GM20000 (cell line): ENCODE data around the gene DIP2C.
A peak's percentile ranks its signal among the peaks of the same experiment; 100 is the strongest.
"Not testable (repeated sequence)": the region's sequence is repeated elsewhere in the genome, so short reads cannot be mapped to it uniquely, and the experiment has no call there.

Source experiments
- DNase-seq: peaks from one replicate; pipeline ENCODE4 v3.0.0; 2012; ENCODE audit warnings: low spot score
- TF ChIP-seq, protein P1 (sequence below): IDR thresholded peaks from 2 replicates; pipeline ENCODE4 v1.5.1; 2012; ENCODE audit warnings: mild to moderate bottlenecking, control low read depth; ENCODE audit errors: extremely low read depth, missing control alignments

The DIP2C gene

DNA sequence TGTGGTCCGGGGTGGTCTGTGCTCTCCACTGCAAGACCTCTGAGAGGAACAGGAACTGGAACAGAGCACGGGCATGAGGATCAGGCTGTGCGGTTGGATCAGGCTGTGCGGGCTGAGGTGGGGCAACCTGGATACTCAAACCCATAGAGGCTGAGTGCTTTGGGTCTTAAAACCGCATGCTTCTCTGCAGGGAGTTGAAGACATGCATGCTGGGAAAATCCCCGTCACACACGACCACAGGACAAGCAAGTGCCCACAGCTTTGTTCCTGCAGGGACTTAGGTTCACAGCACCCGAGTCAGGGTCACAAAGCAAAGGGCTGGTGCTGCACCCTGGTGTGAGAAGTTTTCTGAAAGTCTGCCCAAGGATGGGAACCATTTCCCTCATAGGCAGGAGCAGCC is 333.0 kb downstream of the DIP2C start:
- DNase-seq: peak; percentile 51
- TF ChIP-seq, protein P1, sequence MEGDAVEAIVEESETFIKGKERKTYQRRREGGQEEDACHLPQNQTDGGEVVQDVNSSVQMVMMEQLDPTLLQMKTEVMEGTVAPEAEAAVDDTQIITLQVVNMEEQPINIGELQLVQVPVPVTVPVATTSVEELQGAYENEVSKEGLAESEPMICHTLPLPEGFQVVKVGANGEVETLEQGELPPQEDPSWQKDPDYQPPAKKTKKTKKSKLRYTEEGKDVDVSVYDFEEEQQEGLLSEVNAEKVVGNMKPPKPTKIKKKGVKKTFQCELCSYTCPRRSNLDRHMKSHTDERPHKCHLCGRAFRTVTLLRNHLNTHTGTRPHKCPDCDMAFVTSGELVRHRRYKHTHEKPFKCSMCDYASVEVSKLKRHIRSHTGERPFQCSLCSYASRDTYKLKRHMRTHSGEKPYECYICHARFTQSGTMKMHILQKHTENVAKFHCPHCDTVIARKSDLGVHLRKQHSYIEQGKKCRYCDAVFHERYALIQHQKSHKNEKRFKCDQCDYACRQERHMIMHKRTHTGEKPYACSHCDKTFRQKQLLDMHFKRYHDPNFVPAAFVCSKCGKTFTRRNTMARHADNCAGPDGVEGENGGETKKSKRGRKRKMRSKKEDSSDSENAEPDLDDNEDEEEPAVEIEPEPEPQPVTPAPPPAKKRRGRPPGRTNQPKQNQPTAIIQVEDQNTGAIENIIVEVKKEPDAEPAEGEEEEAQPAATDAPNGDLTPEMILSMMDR: no peak

DNA sequence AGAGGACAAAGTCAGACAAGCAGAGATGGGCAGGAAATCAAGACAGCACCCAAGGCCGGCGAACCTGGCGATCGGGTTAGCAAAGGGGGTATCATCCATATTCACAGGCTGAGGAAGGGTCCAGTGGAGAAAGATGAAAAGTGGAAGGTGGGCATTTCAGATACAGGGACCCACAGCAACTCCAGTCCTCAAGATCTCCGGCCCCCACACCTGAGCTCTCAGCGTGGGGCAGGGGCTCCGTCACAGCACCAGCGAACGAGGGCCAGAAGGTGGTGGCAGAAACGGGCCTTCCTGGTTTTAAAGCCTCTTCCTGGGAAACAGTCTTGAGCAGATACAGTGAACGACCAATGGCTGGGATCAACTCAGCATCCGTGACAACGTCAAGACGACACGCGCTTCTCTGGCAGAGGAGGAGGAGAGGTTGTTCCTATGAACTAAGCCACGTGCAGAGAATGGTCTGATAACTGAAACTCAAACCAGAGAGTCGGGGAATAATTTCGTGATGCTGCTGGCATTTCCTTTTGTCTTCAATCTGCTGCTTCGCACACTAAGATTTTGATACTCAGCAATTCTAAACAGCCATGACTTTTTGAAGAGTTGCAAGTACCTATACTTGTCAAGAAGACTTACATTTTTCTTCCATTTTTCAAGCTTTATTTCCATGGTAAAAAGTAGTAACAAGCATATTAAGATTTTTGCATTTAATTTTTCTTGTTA is 334.4 kb downstream of the DIP2C start:
- TF ChIP-seq, protein P1: no peak
- DNase-seq: no peak

DNA sequence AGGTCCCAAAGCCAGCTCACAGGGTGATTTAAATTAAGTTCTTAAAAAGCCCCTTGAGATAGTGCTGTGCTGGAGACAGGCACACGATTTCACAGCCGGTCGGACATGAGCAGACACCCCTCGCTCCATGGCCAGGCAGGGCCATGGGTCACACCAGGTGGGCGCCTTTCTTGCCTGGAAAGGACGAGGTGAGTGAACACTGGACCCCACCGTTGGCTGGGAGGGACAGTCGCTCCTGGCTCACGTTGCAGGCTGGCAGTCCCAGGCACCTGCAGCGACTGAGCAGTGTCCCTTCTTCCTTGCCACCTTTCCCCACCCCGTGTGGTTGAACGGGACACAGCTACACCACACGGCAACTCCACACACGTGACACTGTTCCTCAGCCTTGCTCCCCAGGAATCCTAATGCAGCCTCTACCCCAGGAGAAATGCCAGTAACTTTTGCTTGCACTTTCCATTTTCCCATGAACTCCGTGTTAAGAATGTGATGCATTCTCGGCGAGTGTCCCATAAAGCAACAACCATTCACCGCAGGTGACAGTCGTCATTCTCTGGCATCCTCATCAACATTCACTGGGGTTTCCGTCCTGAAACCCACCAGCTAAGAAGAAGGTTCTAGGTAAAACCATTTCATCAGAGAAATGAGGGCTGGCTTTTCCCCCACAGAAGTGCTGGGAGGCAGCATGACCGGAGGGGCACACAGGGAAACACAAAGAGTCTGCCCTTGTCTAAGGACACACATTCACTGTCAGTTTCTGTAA is 336.8 kb downstream of the DIP2C start:
- TF ChIP-seq, protein P1: no peak
- DNase-seq: no peak

DNA sequence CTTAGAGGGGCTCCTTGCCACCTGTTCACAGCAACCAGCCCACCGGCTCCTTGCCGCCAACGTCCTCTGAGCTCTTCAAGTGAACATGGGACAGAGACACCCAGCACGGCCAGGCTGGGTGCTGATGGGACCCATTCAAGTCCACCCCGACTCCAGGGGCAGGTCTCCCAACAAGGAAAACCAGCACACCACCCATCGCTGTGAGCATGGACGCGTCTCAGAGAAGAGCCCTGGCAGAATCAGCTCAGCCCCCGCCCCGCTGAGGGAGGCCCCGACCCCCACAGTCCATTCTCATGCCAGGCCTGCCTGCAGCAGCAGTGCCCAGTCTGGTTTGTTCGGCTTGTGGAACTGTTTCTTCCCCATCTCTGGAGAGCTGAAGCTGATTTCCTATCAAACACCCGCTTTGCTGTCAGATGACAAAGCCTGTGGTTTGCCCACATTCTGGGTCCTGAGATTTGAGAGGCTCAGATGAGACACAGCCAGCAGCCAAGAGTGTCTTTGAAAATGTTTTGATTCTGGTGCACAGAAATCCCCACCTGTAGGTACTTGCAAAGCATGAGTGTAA is 337.6 kb downstream of the DIP2C start:
- DNase-seq: no peak
- TF ChIP-seq, protein P1: no peak

DNA sequence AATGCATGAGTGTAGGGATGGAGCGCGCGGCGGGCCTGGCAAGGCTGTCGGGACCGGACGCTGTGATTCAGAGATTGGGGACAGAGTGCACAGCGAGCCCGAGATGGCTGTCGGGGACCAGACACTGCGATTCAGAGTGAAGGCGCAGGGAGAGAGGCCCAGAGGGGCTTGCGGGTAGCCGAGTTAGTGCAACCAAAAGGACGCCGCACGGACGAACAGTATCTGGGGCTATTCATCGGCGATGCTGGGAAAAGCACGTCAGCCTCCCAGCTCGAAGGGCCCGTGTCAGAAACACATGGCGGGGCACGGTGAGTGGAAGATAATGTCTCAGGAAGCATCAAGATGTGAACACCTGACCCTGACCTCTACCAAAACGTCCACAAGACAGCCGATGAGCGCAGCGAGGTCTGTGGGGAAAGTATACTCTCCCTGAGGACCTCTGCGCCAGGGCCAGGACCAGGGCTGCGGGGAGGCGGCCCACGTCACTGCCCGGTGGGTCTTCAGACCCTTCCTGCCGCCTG is 338.4 kb downstream of the DIP2C start:
- TF ChIP-seq, protein P1: no peak
- no peak for DNase-seq

DNA sequence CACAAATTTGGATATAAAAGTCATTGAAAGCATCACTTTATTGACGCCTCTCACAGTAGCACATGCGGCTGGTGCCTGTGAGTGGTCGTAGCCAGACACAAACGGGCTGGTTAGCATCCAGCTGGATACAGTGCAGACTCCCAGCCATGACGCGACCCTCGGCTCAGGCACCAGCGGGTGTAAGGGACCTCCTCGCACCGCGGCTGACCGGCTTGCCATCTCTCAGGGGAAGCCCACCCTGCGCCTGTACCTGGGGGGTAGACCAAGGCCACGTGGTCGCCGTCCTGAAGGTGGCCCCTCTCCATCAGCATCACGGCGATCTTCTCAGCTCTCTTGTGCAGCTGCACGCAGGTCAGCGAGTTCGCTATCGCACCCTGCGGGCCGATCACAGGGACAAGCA is 340.4 kb downstream of the DIP2C start:
- TF ChIP-seq, protein P1: no peak
- no peak for DNase-seq

DNA sequence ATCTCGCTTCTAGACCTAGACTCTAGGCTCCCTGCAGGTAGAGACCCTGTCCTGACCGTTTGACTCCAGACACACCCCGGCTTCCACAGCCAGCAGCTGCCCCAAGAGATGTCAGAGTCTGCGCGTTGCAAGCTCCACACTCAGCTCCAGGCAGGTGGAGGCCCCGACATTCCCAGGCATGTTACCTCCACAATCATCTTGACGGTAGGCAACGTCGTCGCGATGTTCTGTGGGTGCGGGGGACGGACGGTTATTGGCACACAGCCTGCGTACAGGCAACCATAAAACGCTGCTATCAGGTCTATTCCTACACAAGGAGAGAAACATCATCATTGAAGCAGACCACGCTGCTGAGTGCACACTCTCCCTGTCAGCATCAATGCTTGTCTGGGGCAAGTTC is 341.0 kb downstream of the DIP2C start:
- TF ChIP-seq, protein P1: no peak

DNA sequence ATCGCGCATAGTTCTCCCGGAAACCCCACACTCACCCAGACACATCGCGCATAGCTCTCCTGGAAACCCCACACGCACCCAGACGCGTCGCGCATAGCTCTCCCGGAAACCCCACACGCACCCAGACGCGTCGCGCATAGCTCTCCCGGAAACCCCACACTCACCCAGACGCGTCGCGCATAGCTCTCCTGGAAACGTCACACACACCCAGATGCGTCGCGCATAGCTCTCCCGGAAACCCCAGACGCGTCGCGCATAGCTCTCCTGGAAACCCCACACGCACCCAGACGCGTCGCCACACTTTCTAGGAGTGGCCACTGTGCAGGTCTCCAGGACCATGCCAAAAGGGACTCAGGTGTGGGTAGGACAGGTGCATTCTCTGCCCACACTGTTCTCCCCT is 341.7 kb downstream of the DIP2C start:
- DNase-seq: not testable (repeated sequence)

More for the DNA sequence above, 341.0 kb downstream of the DIP2C start:
- no peak for DNase-seq

DNA sequence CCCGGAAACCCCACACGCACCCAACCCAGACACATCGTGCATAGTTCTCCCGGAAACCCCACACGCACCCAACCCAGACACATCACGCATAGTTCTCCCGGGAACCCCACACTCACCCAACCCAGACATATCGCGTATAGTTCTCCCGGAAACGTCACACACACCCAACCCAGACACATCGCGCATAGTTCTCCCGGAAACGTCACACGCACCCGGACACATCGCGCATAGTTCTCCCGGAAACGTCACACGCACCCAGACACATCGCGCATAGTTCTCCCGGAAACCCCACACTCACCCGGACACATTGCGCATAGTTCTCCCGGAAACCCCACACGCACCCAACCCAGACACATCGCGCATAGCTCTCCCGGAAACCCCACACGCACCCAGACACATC is 342.3 kb downstream of the DIP2C start:
- not testable (repeated sequence) for DNase-seq
